Psoas muscle (tissue), 8 donors: Measurements from ENCODE around the gene SPTSSA. TPM values are rescaled to one million over a fixed set of nuclear protein-coding genes. Genes with fewer than 3 reads are reported as not detected.

Experiments used
- ATAC-seq, 4 donors: fragments of 200-7000 bp; cut with Tn5 transposase; one replicate each; pipeline ENCODE4 v1.9.1; 2020; ENCODE audit warnings: moderate library complexity in 3 of 4, mild to moderate bottlenecking in 2 of 4
- DNase-seq, 2 donors: peaks; one replicate each; pipeline ENCODE4 v3.0.0-alpha.2; 2020
- H3K27ac ChIP-seq: fragments of 200-600 bp; one replicate; pipeline ENCODE4 v1.8.0; 2022
- H3K27me3 ChIP-seq, 3 donors: fragments of 200-600 bp in 1 of 3; one replicate each; pipeline versions ENCODE4 v1.6.1 to v1.8.0; 2013 to 2022; ENCODE audit warnings: low read length in 2 of 3, mild to moderate bottlenecking in 2 of 3, moderate library complexity in 1 of 3; ENCODE audit not compliant: insufficient read depth in 3 of 3
- H3K36me3 ChIP-seq, 2 donors: fragments of 200-600 bp in 1 of 2; one replicate each; pipeline versions ENCODE4 v1.6.1 to v1.8.0; 2013 to 2022; ENCODE audit warnings: low read depth in 1 of 2, mild to moderate bottlenecking in 1 of 2, moderate library complexity in 1 of 2; ENCODE audit not compliant: insufficient read depth in 1 of 2
- H3K4me1 ChIP-seq: fragments of 200-600 bp; one replicate; pipeline ENCODE4 v1.8.0; 2022
- H3K4me3 ChIP-seq: fragments of 200-600 bp; one replicate; pipeline ENCODE4 v1.8.0; 2022; ENCODE audit warnings: mild to moderate bottlenecking
- H3K9me3 ChIP-seq: fragments of 200-600 bp; one replicate; pipeline ENCODE4 v1.8.0; 2022
- WGBS, 3 donors: extraction: QIAGEN DNeasy Blood & Tissue Kit; methylation state at CpG; one replicate each; pipeline versions ENCODE4 v1.1.6 to v1.1.7; 2013; 5-methylcytosine and 5-hydroxymethylcytosine counted together
- intact Hi-C, 2 donors: fragments of 100-400 bp; cut with DNase I; formaldehyde crosslinking; loops; one replicate each; pipeline versions ENCODE4 v1.11.0 to v1.14.2; 2022
- polyA plus RNA-seq, 3 donors: library from polyadenylated mRNA; stranded (reverse); fragments of 200-250 nt; gene quantifications; one replicate each; pipeline ENCODE4 v1.2.3, GENCODE V29; 2013
- total RNA-seq, 4 donors: library from RNA; stranded (reverse); fragmentation: NEBNext Ultra II Directional in 2 of 4; extraction: Animal tissue kit (Norgen Biotek cat#: 25700) in 2 of 4; gene quantifications; one replicate each; pipeline versions ENCODE4 v1.2.1 to v1.2.4, GENCODE V29; 2021 to 2023
- TF ChIP-seq, protein P1 (sequence below): fragments of 200-600 bp; IDR thresholded peaks from one replicate; pipeline ENCODE4 v1.8.0; 2022; ENCODE audit warnings: antibody characterized with exemption
- donor health status: healthy with polysubstance abuse.
- donor health status: DM: no; HTN: no; CAD: no; lungs with moderate emphysema.
- donor health status: Bipolar disorder and iron deficiency.
- donor health status: healthy.
- donor health status: DM: yes; HTN: yes; CAD: no.
- donor health status: DM: no; HTN: no; CAD: no.
- donor health status: DM: no; HTN: no; CAD: no.
- donor health status: DM: yes; HTN: yes; CAD: no.

Gene SPTSSA
- total and polyA plus RNA-seq, 7 donors, result 9.0 to 32.9 (median 25.2) TPM

GRCh38 chr14:34420547-34421150, 41.4 kb downstream of the SPTSSA start:
- Histone ChIP-seq H3K4me3 (no peak overlapping the region), H3K27ac (no peak overlapping the region), H3K36me3 (no peaks in the 10 kb centered on the region), H3K9me3 (peaks cover 5% of the 10 kb centered on the region), H3K4me1 (no peaks in the 10 kb centered on the region), H3K27me3 (no peaks in the 10 kb centered on the region)
- intact Hi-C loops, result no loop called here
- TF ChIP-seq, protein P1, sequence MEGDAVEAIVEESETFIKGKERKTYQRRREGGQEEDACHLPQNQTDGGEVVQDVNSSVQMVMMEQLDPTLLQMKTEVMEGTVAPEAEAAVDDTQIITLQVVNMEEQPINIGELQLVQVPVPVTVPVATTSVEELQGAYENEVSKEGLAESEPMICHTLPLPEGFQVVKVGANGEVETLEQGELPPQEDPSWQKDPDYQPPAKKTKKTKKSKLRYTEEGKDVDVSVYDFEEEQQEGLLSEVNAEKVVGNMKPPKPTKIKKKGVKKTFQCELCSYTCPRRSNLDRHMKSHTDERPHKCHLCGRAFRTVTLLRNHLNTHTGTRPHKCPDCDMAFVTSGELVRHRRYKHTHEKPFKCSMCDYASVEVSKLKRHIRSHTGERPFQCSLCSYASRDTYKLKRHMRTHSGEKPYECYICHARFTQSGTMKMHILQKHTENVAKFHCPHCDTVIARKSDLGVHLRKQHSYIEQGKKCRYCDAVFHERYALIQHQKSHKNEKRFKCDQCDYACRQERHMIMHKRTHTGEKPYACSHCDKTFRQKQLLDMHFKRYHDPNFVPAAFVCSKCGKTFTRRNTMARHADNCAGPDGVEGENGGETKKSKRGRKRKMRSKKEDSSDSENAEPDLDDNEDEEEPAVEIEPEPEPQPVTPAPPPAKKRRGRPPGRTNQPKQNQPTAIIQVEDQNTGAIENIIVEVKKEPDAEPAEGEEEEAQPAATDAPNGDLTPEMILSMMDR, result no peak
- DNase-seq (no peak), ATAC-seq (no peak)
- WGBS, 3 donors, result 81 to 89% (median 85%) methylated on average over 6 of the region's 6 CpGs

DNA sequence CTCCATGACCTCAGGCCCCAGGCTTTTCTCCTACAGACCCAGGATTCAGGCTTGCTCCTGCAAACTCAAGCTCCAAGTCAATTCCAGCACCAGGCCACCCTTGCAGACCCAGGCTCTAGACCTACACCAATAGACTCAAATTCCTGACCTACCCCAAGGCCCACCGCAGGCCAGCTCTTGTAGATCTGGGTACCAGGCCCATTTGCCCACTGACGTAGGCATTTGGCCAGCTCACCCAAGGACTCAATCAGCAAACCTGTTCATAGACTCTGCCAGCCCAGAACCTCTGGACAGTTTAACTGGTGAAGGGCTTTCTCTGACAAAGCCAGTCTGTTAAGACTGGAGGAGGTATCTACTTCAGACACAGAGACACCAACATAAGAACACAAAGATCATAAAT, 52.3 kb downstream of the SPTSSA start:
- 86 to 94% (median 93%) methylated on average over 2 of the region's 2 CpGs for WGBS, 3 donors
- intact Hi-C loops, result no loop called here
- Histone ChIP-seq H3K9me3 (peaks cover 14% of the 10 kb centered on the region), H3K27me3 (no peaks in the 10 kb centered on the region), H3K36me3 (no peaks in the 10 kb centered on the region), H3K27ac (no peak overlapping the region), H3K4me3 (no peak overlapping the region), H3K4me1 (no peaks in the 10 kb centered on the region)
- DNase-seq (no peak), ATAC-seq (no peak)
- TF ChIP-seq, protein P1, result no peak

GRCh38 chr14:34407951-34408350, 54.1 kb downstream of the SPTSSA start:
- no peak overlapping the region for H3K27ac ChIP-seq
- intact Hi-C loops, result no loop called here
- no peaks in the 10 kb centered on the region for H3K27me3 ChIP-seq
- DNase-seq, result no peak
- H3K36me3 ChIP-seq, result no peaks in the 10 kb centered on the region
- ATAC-seq, result no peak
- TF ChIP-seq, protein P1, result no peak
- H3K9me3 ChIP-seq, result peaks cover 12% of the 10 kb centered on the region
- 90 to 98% (median 93%) methylated on average over 1 of the region's 1 CpG for WGBS, 3 donors
- no peak overlapping the region for H3K4me3 ChIP-seq
- H3K4me1 ChIP-seq, result no peaks in the 10 kb centered on the region

DNA sequence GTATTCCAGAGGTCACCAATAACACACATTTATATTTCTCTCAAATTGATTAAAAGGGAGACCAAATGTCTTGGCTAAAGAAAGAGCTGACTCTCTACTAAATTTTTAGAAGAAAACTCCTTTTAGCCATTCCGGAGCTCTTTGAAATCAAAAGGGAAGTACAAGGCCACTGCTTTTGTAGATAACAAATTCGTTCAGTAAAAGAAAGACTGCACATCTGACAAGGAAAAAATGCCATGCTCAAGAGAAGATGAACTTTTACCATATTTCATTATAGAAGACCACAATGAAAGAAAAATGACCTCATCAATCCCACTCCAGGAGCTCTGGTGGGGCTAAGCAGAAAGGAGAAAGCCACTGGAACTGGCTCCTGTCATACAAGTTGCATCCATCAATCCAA, 57.6 kb downstream of the SPTSSA start:
- no peaks in the 10 kb centered on the region for H3K27me3 ChIP-seq
- intact Hi-C loops, result no loop called here
- no peaks in the 10 kb centered on the region for H3K36me3 ChIP-seq
- 63 to 75% (median 70%) methylated on average over 2 of the region's 2 CpGs for WGBS, 3 donors
- TF ChIP-seq, protein P1, result no peak
- ATAC-seq (no peak), DNase-seq (no peak)
- H3K27ac ChIP-seq, result no peak overlapping the region
- H3K4me1 ChIP-seq, result no peaks in the 10 kb centered on the region
- peaks cover 3% of the 10 kb centered on the region for H3K9me3 ChIP-seq
- H3K4me3 ChIP-seq, result no peak overlapping the region

- H3K4me3 ChIP-seq, result no peak overlapping the region
- WGBS, 3 donors, result 46 to 63% (median 53%) methylated on average over 5 of the region's 5 CpGs
Measured at GRCh38 chr14:34403646-34404045, 58.4 kb downstream of the SPTSSA start.

More at GRCh38 chr14:34403646-34404045, 58.4 kb downstream of the SPTSSA start:
- H3K4me1 ChIP-seq, result no peaks in the 10 kb centered on the region
- H3K9me3 ChIP-seq, result no peaks in the 10 kb centered on the region
- H3K27me3 ChIP-seq, result no peaks in the 10 kb centered on the region
- ATAC-seq (no peak), DNase-seq (no peak)
- H3K27ac ChIP-seq, result no peak overlapping the region
- intact Hi-C loops, result no loop called here
- H3K36me3 ChIP-seq, result no peaks in the 10 kb centered on the region
- TF ChIP-seq, protein P1, result no peak
